Astrocyte of the spinal cord (primary cell): ENCODE measurements around the gene FN3KRP.

ENCODE experiments used
- DNase-seq: peaks from one replicate; pipeline ENCODE4 v3.0.0; 2011; ENCODE audit warnings: low read depth, low spot score
- H3K4me3 ChIP-seq: 2 replicates; pipeline ENCODE4 v1.5.1; 2011; ENCODE audit warnings: low read depth, mild to moderate bottlenecking, low read length, moderate library complexity
- in situ Hi-C: cut with HindIII; loops from 2 replicates; pipeline ENCODE4 v1.10.0; 2017; ENCODE audit warnings: low sequenced_read_pairs
- TF ChIP-seq, protein P1 (sequence below): IDR thresholded peaks from 2 replicates; pipeline ENCODE4 v1.5.1; 2012; ENCODE audit warnings: low read depth, mild to moderate bottlenecking, low read length, inconsistent platforms

FN3KRP gene

GRCh38 chr17:82709024-82709675 lies 7.4 kb upstream of the FN3KRP start:
- TF ChIP-seq, protein P1, sequence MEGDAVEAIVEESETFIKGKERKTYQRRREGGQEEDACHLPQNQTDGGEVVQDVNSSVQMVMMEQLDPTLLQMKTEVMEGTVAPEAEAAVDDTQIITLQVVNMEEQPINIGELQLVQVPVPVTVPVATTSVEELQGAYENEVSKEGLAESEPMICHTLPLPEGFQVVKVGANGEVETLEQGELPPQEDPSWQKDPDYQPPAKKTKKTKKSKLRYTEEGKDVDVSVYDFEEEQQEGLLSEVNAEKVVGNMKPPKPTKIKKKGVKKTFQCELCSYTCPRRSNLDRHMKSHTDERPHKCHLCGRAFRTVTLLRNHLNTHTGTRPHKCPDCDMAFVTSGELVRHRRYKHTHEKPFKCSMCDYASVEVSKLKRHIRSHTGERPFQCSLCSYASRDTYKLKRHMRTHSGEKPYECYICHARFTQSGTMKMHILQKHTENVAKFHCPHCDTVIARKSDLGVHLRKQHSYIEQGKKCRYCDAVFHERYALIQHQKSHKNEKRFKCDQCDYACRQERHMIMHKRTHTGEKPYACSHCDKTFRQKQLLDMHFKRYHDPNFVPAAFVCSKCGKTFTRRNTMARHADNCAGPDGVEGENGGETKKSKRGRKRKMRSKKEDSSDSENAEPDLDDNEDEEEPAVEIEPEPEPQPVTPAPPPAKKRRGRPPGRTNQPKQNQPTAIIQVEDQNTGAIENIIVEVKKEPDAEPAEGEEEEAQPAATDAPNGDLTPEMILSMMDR, result no peak
- in situ Hi-C loops, result no loop called here

GRCh38 chr17:82709676-82710498 lies 6.6 kb upstream of the FN3KRP start:
- in situ Hi-C loops, result no loop called here
- TF ChIP-seq, protein P1, result no peak
- H3K4me3 ChIP-seq, result no peak overlapping the region
- DNase-seq, result no peak

More at GRCh38 chr17:82709024-82709675, 7.4 kb upstream of the FN3KRP start:
- no peak overlapping the region for H3K4me3 ChIP-seq
- no peak for DNase-seq

DNA sequence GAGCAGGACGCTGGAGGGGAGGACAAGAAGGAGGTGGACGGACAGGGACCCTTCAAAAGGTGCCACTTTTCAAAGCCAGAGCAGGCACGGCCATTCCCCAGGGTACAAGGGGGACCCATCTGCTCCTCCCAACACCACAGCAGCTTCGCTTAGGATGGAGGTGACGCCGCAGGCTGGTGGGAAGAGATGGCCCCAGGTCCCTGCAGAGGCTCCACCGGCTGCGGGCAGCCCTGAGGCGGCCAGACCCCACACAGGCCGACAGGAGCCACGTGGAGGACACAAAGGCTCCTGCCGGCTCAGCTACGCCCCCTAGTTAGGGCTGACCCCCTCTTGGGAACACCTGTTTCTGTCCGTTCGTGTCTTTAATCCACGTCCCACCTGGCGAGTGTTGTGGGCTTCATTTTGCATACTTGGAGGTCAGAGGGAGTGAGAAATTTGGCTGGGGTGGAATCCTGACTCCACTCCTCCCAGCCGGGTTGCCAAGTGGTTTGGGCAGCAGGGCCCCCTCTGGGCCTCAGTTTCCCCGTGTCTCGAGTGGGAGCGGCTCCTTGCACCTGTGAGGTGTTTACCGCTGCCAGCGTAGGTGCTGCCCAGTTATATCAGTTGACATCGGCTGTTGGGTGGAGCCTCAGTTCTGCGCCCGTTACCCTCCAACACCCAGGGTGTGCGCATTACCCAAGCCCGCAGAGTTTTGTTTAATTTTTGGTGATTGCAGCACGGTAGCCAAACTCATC lies 5.8 kb upstream of the FN3KRP start:
- H3K4me3 ChIP-seq, result no peak overlapping the region
- TF ChIP-seq, protein P1, result no peak
- in situ Hi-C loops, result no loop called here
- DNase-seq, result no peak

- TF ChIP-seq, protein P1, result no peak
- no peak for DNase-seq
- H3K4me3 ChIP-seq, result no peak overlapping the region
- in situ Hi-C loops, result no loop called here
These were observed 3.3 kb upstream of the FN3KRP start for GRCh38 chr17:82713071-82713723.

- TF ChIP-seq, protein P1, result no peak
- in situ Hi-C loops, result no loop called here
- no peak overlapping the region for H3K4me3 ChIP-seq
- no peak for DNase-seq
These were observed 2.6 kb downstream of the FN3KRP start for GRCh38 chr17:82718986-82719685.
